Muscle of arm (tissue), 12 donors: ENCODE measurements around the gene PF4V1. TPM values are rescaled to one million over a fixed set of nuclear protein-coding genes. Genes with fewer than 3 reads are reported as not detected.

Source experiments
- polyA plus RNA-seq, 12 donors: library from polyadenylated mRNA; unstranded; fragments of 120-200 nt; gene quantifications; one replicate each; pipeline ENCODE4 v1.2.1, GENCODE V29; 2013; ENCODE audit not compliant: insufficient read length in 12 of 12

PF4V1 gene
- polyA plus RNA-seq, 12 donors: not detected

Other genes with a start within 250 kb of the PF4V1 start
- 1 to 10 TPM in 2 of 12 donors, under 1 TPM in 8, not detected in 2; 0.05 to 1.7 (median 0.31) TPM for gene RASSF6, start 232.9 kb upstream of the PF4V1 start, polyA plus RNA-seq
- 10 to 100 TPM in 3 of 12 donors, 1 to 10 TPM in 7, under 1 TPM in 1, not detected in 1; 0.85 to 17.7 (median 5.7) TPM for gene CXCL8, start 112.7 kb upstream of the PF4V1 start, polyA plus RNA-seq
- under 1 TPM in 5 of 12 donors, not detected in 7; 0.11 to 0.44 (median 0.22) TPM for gene CXCL6, start 16.6 kb upstream of the PF4V1 start, polyA plus RNA-seq
- gene CXCL1, start 16.1 kb downstream of the PF4V1 start, polyA plus RNA-seq: under 1 TPM in 10 of 12 donors, not detected in 2; 0.15 to 0.81 (median 0.35) TPM
- 1 to 10 TPM in 5 of 12 donors, under 1 TPM in 5, not detected in 2; 0.38 to 2.7 (median 0.94) TPM for gene PF4, start 128.7 kb downstream of the PF4V1 start, polyA plus RNA-seq
- 1 to 10 TPM in 9 of 12 donors, under 1 TPM in 1, not detected in 2; 0.96 to 7.8 (median 3.1) TPM for gene PPBP, start 134.9 kb downstream of the PF4V1 start, polyA plus RNA-seq
- 1 to 10 TPM in 1 of 12 donors, under 1 TPM in 9, not detected in 2; 0.07 to 2.3 (median 0.27) TPM for gene CXCL5, start 145.4 kb downstream of the PF4V1 start, polyA plus RNA-seq
- under 1 TPM in 8 of 12 donors, not detected in 4; 0.24 to 0.97 (median 0.29) TPM for gene CXCL3, start 185.4 kb downstream of the PF4V1 start, polyA plus RNA-seq
- 1 to 10 TPM in 6 of 12 donors, under 1 TPM in 4, not detected in 2; 0.24 to 3.8 (median 1.4) TPM for gene CXCL2, start 245.9 kb downstream of the PF4V1 start, polyA plus RNA-seq